Mesenteric fat pad (tissue), 1 donor: ENCODE data around the gene ZNF138. TPM values are rescaled to one million over a fixed set of nuclear protein-coding genes. Genes with fewer than 3 reads are reported as not detected.
"Not testable (repeated sequence)": the region's sequence is repeated elsewhere in the genome, so short reads cannot be mapped to it uniquely, and the experiment has no call there.

Experiments
- DNase-seq: peaks from one replicate; pipeline ENCODE4 v3.0.0-alpha.2; 2020; ENCODE audit warnings: low spot score
- long read RNA-seq: library from polyadenylated mRNA; unstranded; transcript quantifications from one replicate; pipeline ENCODE4 v2.0.0, GENCODE V29; 2020
- total RNA-seq: library from RNA; stranded (reverse); fragmentation: NEBNext Ultra II Directional; extraction: Animal tissue kit (Norgen Biotek cat#: 25700); gene quantifications from one replicate; pipeline ENCODE4 v1.2.1, GENCODE V29; 2021
- donor health status: DM: yes; HTN: yes; CAD: no.

The ZNF138 gene
- total RNA-seq = 4.0 TPM
- long read RNA-seq, partial matches to known transcripts = 0 of 13 reads
- long read RNA-seq, other reads (novel, unspliced or antisense) = 8 of 13 reads

DNA sequence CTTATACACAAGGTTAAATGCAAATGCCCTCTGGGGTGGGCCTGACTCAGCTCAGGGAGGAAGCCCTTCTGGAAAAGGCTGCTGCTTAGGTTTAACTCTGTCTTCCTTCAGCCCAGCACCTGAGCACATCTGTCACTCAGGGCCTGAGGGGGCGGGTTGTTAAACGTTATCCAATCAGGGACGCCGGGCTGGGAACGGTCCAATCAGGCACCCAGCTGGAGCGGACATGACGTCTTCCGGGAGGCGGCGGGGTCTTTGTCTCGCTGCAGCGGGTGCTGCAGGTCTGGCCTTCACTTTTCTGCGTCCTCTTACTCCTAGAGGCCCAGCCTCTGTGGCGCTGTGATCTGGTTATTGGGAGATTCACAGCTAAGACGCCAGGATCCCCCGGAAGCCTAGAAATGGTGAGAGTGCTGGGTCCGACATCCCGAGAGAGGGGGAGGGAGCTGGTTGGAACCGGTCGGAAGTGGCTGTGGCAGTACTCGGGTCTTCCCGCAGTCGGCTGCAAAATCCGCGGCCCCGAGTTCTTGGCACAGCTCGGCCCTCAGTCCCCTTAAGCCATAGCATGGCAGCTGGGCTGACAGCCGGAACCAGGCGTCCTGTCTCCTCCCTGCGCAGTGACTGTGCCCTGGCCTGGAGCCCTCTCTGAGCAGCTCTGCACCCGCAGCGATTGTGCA is at the start of gene ZNF138:
TSS of gene ZNF138 (plus strand) at position 258 of the 674 bp plus-strand sequence. CDS start at position 399, 141 bp downstream.
- peak; percentile 97 for DNase-seq

- no peak for DNase-seq
Measured at GRCh38 chr7:64744680-64745079, 49.5 kb upstream of the ZNF138 start.

GRCh38 chr7:64747802-64748201 is 46.4 kb upstream of the ZNF138 start:
- no peak for DNase-seq

- no peak for DNase-seq
Measured at GRCh38 chr7:64753032-64753431, 41.2 kb upstream of the ZNF138 start.

DNA sequence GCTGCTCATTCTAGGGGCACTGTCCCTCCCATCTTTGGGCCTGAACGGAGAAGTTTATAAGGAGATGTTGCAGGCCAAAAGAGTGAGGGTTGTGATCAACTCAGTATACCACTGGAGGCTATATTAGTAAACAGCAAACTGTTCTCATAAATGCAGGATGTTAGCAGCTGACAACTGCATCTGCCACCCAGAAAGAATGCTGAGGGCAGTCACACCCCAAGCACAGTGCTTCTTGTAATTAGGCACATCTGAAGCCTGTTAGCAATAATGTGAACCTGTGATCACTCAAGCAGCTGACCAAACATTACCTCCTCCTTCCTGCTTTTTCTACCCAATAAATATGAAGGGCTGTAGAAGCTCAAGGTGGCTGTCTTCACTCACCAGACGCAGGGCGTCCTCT is 38.4 kb upstream of the ZNF138 start:
- DNase-seq = no peak

GRCh38 chr7:64758151-64758550 is 36.1 kb upstream of the ZNF138 start:
- no peak for DNase-seq

DNA sequence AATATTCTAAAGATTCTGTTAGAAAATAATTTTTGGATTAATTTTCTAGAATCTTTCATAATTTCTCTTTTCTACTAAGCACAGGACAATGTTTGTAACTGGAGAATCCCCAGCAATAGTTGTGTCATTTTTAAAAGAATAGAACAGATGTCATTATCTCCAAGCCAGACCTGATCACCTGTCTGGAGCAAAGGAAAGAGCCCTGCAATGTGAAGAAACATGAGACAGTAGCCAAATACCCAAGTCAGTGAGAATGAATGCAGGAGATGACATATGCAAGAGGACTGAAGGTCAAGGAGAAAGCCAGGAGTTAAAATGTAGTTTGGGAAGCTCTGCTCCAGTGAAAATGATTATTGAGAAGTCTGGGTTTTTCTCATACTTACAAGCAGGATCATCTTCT is 25.4 kb upstream of the ZNF138 start:
- DNase-seq = no peak

DNA sequence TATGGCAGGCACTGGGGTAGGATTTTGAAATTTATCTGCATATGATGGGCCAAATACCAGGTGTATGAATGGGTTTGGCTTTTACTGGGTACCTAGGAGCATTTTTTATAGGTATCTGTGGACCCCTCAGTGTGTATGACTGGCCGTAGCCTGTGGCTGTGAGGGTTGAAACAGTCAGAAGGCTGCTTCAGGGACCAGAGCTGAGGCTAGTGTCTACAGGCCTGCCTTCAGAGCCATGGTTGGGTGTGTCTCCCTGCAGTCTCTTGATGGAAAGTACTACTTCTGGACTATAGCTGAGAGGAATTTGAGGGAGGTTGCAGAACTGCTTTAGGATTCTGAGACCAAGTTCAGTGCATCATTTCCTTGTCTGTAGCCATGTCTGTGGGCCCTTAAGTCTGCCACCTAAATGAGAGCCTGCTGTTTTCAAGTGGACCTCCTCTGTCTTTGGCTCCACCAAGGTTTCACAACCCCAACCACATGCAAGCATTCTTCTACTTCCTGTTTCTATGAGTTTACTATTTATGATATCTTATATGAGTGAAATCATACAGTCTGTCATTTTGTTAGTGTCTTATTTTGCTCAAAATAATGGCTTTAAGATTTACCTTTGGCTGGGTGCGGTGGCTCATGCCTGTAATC is 19.9 kb upstream of the ZNF138 start:
- no peak for DNase-seq

- no peak for DNase-seq
Measured at GRCh38 chr7:64775289-64775688, 18.9 kb upstream of the ZNF138 start.

DNA sequence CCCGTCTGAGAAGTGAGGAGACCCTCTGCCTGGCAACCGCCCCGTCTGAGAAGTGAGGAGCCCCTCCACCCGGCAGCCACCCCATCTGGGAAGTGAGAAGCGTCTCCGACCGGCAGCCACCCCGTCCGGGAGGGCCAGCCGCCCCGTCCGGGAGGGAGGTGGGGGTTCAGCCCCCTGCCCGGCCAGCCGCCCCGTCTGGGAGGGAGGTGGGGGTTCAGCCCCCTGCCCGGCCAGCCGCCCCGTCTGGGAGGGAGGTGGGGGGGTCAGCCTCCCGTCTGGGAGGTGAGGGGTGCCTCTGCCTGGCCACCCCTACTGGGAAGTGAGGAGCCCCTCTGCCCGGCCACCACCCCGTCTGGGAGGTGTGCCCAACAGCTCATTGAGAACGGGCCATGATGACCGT is 9.4 kb upstream of the ZNF138 start:
- DNase-seq = not testable (repeated sequence)

GRCh38 chr7:64787295-64787694 is 6.9 kb upstream of the ZNF138 start:
- no peak for DNase-seq

DNA sequence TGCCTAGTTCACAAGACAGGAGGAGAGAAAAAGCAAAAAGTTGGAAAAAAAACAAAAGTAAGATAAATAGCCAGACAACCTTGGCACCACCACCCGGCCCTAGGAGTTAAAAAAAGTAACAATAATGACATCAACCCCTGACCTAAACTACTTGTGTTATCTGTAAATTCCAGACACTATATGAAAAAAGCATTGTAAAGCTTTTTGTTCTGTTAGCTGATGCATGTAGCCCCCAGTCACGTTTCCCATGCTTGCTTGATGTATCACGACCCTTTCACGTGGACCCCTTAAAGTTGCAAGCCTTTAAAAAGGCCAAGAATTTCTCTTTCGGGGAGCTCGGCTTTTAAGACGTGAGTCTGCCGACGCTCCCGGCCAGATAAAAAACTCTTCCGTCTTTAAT is 5.0 kb upstream of the ZNF138 start:
- not testable (repeated sequence) for DNase-seq

GRCh38 chr7:64793106-64793755 is 997 bp upstream of the ZNF138 start:
- no peak for DNase-seq

- no peak for DNase-seq
Measured at GRCh38 chr7:64795176-64795575, 948 bp downstream of the ZNF138 start.

DNA sequence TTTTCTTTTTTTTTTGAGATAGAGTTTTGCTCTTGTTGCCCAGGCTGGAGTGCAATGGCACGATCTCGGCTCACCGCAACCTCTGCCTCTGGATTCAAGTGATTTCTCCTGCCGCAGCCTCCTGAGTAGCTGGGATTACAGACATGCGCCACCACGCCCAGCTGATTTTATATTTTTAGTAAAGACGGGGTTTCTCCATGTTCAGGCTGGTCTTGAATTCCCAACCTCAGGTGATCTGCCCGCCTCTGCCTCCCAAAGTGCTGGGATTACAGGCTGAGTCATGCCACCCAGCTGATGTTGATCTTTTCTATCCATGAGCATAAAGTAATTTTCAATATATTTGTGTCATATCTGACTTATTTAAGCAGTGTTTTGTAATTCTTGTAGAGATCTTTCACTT is 4.9 kb downstream of the ZNF138 start:
- DNase-seq = not testable (repeated sequence)

GRCh38 chr7:64802699-64803098 is 8.5 kb downstream of the ZNF138 start:
- no peak for DNase-seq

DNA sequence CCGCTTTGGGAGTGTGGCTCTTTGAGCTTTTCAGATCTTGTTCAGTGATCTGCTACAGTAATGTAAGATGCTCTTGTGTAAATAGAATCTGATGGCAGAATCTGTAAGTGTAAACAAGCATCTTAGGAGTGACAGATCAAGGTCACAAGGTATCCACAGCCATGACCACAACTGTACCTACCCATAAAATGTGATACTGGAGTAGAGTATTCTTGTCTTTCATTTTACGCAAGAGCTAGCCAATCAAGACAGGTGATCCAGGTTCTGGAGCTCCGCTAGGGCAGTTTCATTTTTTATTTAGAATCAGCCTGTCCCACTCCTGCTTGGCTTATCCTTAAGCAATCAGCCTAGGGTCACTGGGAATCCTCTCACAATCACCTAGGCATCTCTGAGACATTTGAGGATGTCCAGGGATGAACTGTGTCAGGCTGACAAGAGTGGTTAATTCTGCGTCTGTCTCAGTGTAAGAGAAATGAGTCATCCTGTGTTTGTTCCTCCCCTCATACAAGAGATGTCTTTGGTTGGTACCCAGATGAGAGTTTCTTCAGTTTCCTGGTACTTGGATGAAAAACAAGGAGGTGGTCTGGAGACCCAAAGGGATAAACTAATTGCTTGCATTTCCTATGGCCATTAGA is 13.6 kb downstream of the ZNF138 start:
- no peak for DNase-seq

GRCh38 chr7:64811767-64812166 is 17.5 kb downstream of the ZNF138 start:
- DNase-seq = no peak

DNA sequence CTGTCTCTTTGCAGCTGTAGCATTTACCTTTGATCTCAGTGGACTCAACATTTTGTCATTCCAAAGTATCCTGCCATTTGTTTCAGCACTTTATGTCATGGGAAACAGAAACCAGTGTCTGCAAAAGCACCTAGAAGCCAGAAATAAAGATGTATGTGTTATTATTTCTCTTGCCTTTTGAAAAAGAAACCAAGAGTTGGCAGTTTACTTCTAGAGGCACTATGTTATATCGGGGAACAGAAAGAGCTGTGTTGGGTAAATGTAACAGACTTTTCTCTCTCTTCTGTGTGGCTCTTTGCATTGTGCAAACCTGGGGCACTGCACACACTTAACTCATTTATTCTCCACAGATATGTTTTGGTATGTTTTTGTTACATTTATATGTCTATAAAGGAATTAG is 36.7 kb downstream of the ZNF138 start:
- DNase-seq = no peak

DNA sequence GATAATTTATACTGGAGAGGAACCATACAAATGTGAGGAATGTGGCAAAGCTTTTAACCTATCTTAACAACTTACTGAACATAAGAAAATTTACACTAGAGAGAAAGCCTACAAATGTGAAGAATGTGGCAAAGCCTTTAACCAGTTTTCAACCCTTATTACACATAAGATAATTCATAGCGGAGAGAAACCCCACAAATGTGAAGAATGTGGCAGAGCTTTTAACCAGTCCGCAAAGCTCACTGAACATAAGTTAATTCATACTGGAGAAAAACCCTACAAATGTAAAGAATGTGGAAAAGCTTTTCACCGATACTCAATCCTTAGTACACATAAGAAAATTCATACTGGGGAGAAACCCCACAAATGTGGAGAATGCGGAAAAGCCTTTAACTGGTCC is 37.9 kb downstream of the ZNF138 start:
- DNase-seq = no peak

DNA sequence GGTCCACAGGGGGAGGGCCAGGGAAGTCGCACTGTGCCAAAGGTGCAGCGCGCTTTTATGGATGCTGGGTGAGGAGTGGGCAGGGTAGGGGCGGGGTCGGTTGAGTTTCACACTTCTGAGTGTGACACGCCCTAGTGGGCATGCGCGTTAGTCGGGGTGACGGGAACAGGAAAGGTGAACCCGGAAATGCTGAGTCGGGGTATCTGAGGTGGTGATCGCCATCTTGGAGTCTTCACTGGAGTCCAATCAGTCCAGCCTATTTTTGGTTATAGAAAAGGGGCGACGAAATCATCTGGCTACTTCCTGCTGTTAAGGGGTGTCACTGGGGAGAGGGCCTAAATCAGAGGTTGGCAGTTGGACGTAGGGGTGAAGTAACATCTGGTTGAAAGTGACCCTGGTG is 40.8 kb downstream of the ZNF138 start:
- no peak for DNase-seq

DNA sequence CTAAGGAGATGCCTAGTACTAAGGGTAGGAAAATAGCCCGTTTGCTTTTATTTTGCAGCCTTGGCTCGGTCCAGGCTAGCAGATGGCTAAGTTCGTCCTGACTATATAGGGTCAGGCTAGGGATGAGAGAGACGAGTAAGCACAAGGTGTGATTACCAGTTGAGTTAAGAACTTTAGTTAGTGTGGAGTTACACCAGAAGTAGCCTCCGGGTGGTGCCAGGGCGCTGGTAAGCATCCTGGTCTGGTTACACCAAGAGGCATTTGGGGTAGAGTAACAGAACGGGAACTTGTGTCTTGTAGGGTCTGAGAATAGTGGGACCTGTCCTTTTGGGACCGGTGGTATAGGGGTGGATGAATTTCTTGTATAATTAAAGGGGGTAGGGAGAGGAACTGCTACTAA is 41.6 kb downstream of the ZNF138 start:
- not testable (repeated sequence) for DNase-seq
